HG02610 (cell line): ENCODE results near the gene RANBP10.
"Not testable (repeated sequence)": the region's sequence is repeated elsewhere in the genome, so short reads cannot be mapped to it uniquely, and the experiment has no call there.

ENCODE experiments used
- ATAC-seq: cut with Tn5 transposase; IDR thresholded peaks from one replicate; pipeline ENCODE4 v1.9.1; 2021; ENCODE audit warnings: mild to moderate bottlenecking, moderate library complexity; ENCODE audit not compliant: unreplicated experiment

Gene RANBP10

GRCh38 chr16:67780847-67781564 lies 25.4 kb downstream of the RANBP10 start:
- no peak for ATAC-seq

DNA sequence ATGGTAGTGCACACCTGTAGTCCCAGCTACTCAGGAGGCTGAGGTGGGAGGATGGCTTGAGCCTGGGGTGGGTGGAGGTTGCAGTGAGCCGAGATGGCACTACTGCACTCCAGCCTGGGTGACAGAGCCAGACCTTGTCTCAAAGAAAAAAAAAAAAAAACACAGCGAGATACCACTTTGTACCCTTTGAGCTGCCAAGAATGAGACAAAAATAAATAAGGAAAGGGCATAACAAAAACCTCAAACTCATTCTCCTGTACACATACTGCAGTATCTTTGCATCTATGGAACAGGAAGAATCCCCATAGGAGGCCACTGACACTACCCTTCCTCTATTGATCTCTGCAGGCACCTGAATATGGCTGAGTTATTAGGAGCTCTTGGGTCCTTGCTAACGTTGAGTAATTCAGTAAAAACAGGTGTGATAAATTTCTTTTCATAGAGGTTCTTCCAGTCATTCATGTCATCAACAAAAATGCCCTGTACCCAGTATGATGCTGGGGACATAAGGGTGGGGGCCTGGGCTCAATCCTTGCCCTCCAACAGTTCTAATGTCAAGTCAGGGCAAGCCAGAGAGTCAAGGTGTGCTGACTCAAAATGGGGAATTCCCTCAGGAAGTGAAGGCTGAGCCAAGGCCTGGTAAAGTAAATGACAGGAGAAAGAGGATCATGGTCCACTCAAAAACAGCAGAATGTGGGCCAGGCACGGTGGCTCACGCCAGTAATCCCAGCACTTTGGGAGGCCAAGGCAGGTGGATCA lies 26.9 kb downstream of the RANBP10 start:
- no peak for ATAC-seq

DNA sequence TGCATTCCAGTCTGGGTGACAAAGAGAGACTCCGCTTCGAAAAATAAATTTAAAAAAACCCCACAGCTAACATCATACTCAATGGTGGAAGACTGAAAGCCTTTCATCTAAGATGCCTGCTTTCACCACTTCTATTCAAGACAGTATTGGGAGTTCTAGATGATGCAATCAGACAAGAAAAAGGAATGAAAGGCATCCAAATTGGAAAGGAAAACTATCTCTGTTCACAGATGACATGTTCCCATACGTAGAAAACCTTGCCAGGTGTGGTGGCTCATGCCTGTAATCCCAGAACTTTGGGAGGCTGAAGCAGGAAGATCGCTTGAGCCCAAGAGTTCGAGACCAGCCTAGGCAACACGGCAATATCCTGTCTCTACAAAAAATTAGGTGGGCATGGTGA lies 31.1 kb downstream of the RANBP10 start:
- no peak for ATAC-seq

DNA sequence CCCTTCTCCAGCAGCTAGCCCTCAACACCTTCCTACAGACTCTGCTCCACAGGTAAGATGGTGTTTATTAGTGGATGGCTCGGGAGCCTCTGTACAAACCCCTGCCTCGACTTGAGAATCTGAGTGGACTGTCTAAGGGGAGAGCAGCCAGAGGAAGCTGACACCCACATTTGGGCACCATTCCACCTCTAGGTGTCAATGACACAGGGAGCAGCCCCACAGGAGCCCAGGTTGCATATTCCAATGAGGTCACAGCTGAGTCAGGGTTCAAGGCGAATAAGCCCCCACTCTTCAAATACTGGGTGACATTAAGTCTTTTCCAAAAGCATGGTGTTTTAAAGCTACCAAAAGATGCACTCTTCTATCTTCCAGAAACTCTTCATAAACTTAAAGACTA lies 31.9 kb downstream of the RANBP10 start:
- no peak for ATAC-seq

DNA sequence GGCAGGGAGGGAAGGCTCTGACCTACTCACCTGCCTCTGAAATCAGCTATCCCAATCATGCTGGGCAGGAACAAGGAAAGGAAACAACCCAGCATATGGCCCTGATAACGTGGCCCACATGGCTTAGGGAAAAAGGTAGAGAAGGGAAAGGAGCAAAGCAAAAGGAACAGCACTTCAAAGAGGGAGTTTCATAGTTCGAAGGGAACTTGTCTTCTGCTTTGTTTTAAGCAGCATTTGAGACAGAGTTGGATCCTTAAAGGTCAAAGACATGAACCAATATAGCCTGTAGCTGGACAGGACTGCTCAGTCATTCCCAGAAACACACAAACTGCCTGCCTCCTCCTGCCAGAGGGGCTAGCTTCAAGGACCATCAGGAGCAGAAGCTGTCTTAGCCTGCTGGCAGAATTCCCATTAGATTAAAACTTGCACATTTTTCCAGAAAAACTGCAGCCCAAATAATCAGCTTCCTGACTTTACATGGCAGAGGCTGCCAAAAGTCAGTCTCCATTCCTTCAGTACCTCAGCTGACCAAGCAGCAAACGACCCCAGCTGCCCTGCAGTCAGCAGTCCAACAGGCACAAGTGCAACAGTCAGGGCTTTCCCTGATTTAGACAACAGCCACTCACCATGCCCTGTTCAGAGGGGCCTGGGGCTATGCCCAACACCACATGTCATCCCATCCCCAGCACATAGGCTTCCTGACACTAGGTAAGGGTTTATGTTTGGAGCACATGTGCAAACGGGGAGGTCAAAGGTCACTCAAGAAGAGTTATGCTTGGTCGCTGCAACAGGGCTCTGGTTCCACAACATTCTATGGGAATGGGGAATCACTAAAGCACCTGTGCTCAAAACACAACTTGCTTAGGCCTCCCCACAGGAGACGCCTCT lies 32.5 kb downstream of the RANBP10 start:
- ATAC-seq, result no peak

DNA sequence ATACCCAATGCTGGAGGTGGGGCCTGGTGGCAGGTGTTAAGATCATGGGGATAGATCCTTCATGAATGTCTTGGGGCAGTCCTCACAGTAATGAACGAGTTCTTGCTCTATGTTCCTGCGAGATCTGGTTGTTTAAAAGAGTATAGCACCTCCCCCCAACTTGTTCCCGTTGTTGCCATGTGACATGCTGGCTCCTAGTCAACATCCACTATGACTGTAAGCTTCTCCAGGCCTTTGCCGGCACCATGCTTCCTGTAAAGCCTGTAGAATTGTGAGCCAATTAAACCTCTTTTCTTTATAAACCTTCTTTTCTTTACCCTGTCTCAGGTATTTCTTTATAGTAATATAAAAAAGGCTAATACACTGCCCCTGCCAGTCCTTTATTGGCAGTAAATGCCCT lies 33.3 kb downstream of the RANBP10 start:
- no peak for ATAC-seq

DNA sequence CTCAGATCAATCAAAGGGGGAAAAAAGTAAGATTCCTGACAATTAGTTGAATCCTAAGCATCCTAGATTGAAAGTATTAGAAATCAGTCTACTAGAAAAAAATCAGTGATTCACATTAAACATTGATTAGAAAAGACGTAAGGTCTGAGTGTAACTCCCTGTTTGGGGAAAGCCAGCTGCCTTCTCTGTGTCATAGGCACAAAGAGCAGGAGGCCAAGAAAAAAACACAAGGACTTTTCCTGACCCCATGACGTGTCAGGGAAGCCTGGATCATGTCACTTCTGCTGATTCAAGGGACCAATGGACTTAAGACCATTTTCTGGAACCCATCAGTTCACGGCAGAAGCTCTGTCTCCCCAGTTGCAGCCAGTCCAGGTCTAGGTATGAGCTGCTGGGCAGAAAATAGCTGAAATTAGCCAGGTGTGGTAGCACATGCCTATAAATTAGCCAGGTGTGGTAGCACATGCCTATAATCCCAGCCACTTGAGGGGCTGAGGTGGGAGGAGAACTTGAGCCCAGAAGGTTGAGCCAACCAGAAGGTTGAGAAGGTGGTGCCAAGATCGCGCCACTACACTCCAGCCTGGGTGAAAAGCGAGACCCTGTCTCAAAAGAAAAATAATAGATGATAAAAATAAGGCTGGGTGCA lies 35.9 kb downstream of the RANBP10 start:
- no peak for ATAC-seq

- no peak for ATAC-seq
Measured at GRCh38 chr16:67767953-67768352, 38.4 kb downstream of the RANBP10 start.

GRCh38 chr16:67766291-67766690 lies 40.1 kb downstream of the RANBP10 start:
- ATAC-seq, result no peak

DNA sequence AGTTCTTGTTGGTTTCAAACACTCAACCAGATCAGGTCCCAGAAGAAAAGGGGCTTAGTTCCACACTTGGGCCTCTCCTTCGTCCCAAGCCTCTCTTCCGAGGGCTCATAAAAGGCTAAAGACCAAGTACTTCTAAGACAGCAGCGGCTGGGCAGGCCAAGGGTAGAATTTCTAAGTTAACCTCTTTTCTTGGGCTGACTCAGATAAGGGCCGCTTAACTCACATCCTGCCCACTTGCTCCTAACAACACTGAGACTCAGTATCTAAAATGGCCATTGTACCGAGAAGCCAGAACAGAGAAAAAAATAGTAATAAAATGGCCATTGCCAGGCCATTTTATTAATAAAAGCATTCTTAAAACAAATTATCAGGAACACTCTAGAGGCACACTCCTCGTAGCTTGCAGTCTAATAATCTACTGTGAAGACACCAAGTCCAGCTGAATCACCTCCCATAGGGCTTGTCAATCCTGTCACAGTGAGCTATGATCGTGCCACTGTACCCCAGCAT lies 42.1 kb downstream of the RANBP10 start:
- no peak for ATAC-seq

- no peak for ATAC-seq
Measured at GRCh38 chr16:67763066-67763465, 43.3 kb downstream of the RANBP10 start.

DNA sequence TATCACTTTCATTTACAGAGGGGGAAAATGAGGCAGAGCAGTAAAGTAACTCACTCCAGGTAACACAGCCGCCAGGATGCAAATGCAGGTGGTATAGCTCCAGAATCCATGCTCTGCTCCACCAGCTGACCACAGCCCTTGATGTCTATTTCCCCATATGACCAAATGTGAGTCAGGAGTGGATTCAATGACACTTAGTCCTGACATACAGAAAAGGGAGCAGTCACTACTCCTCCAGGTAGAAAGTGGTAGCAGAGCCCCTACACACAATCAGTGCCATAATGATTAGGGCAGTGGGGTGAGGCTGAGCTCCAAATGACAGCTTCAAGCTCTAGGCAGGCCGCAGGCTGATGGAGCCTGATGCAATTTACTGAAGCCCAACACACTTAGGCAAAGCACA lies 44.0 kb downstream of the RANBP10 start:
- ATAC-seq, result no peak

GRCh38 chr16:67761924-67762323 lies 44.4 kb downstream of the RANBP10 start:
- ATAC-seq, result no peak

DNA sequence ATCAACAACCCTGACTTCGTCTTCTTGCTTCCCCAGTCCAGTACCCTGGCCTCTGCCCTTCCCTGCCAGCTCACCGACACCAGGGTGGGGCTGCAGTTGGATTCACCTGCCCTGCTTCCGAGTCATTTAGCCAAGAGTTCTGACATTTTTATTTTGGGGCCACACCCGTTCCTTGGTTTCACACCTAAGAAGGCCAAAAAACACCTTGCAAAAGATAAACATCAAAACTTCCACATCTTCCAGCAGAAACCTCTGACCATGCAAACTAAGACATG lies 45.5 kb downstream of the RANBP10 start:
- no peak for ATAC-seq

DNA sequence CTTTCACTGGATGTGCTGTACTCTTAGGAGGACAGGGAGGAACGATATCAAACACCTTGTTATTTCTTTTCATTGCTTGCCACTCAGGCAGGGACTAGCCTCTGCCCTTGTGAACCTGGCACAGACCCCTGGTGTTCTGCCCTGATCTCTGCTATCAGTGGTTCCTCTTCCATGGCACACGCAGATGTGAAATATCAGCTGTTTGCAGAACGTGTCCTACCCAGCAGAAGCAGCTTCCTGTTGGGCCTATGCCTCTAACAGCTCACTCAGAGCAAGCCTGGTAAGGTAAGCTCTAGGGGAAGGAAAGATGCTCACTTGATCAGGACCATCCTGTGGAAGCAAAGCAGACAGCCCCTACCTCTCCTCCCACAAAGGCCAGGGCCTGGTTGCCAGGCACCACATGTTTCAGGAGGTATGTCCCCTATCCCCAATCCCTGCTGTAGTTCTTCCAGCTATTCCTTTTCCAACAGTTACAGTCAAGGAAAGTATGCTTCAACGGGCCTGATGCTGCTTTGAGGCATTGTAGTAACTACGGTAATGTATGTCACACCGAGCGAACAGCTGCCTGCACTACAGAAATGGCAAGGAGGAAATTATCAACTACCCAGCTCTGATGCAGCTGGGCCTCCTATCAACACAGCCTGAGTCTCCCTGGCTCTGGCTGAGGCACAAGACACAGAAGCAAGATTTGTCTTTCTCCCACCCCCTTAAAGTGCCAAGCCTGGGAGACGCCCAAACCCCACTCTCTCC lies 46.0 kb downstream of the RANBP10 start:
- ATAC-seq, result no peak

DNA sequence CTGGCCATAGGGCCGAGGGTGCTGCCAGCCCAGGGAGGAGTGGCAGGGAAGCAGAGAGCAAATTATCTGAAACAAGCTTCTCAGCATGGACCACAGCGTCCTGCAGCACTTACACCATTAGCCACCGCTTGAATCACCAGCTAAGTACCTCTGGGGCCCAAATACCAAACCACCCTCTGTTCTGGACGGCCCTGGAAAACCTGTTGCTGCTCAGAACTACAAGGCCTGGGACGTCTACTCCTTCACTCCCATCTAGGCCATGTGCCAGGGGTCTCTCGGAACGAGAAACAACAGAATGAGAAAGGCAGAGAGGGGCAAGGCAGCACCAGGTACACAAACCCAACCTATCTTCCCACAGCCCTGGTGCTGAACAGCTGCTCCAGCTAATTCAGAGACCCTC lies 47.4 kb downstream of the RANBP10 start:
- no peak for ATAC-seq

DNA sequence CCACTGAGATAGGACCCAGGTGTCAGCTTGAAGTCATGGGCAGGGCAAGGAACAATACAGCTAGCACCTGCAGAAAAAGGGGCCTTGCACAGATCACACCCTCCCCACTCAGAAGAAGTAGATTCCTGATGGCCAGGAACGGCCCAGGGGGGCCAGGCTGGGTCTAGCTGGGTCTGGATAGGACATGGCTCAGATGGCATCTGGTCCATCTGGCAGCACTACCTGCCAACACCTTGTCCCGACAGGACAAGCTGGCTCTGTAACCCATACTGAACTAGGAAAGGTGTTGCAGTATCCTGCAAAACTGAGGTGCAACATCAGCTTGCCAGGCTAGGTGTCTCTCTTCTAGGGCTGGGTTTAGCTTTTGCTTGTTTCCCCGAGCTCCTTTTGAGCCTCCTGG lies 48.4 kb downstream of the RANBP10 start:
- ATAC-seq, result no peak

GRCh38 chr16:67752641-67753040 lies 53.7 kb downstream of the RANBP10 start:
- no peak for ATAC-seq

GRCh38 chr16:67751331-67751730 lies 55.0 kb downstream of the RANBP10 start:
- ATAC-seq, result not testable (repeated sequence)

DNA sequence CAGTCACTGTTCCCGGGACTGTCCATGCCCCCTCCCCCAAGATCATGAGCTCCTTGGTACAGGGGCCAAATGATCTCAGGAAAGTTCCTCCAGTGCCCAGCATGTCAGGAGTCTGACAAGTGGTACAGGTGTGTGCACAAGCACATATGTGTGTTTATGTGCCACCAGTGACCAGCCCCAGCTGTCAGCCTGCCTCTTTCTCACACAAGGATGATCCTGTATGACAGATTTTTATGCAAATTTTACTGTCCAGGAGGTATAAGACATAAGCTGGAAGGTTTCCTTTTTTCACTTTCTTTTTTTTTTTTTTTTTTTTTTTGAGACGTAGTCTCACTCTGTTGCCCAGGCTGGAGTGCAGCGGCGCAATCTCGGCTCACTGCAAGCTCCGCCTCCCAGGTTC lies 55.9 kb downstream of the RANBP10 start:
- ATAC-seq, result peak; percentile 69
